RWPE1 (cell line): ENCODE data around the gene RPS6KA3.

Experiments
- CTCF ChIA-PET: fragments of 350-600 bp; sonication (Branson Sonifier 250); formaldehyde crosslinking; extraction: SDS; loops from one replicate; lab custom pipeline; 2021; lab: Yijun Ruan, JAX
- POLR2A ChIA-PET: fragments of 400-600 bp; formaldehyde crosslinking; extraction: SDS; loops from one replicate; lab custom pipeline; 2020; ENCODE audit warnings: antibody characterized with exemption; ENCODE audit not compliant: low non-redundant PET; lab: Yijun Ruan, JAX
- DNase-seq: peaks from one replicate; pipeline ENCODE4 v3.0.0; 2012; ENCODE audit warnings: low spot score
- H3K27ac ChIP-seq: fragments of 450-650 bp; 2 replicates; pipeline ENCODE4 v1.5.1; 2017
- CTCF ChIP-seq: fragments of 450-650 bp; conservative IDR thresholded peaks from 2 replicates; pipeline ENCODE4 v1.5.1; 2017; ENCODE audit warnings: low read depth, mild to moderate bottlenecking

RPS6KA3 gene

DNA sequence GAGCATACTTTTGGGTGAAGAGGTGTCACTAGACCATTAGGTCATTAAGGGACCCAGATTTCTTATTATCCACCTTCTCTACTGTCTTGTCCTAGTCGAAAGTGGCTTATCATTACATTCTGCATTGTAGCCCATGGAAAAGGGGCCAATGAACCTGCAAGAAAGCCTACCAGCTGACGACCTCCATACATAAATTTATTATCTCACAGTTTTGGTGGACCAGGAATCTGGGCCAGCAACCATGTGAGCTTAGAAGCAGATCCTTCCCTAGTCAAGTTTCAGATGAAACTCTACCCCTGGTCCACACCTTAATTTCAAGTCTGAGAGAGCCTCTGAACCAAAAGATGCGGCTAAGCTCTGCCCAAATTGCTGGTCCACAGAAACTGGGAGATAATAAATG, 37.6 kb downstream of the RPS6KA3 start:
- TF ChIP-seq CTCF: no peak
- H3K27ac ChIP-seq: no peak overlapping the region
- POLR2A ChIA-PET: no interaction called here
- CTCF ChIA-PET: no interaction called here
- DNase-seq: no peak

- no peak for DNase-seq
- TF ChIP-seq CTCF: no peak
- H3K27ac ChIP-seq: no peak overlapping the region
- ChIA-PET POLR2A (no interaction called here), CTCF (no interaction called here)
Observed at GRCh38 chrX:20228245-20228644, 38.5 kb downstream of the RPS6KA3 start.

DNA sequence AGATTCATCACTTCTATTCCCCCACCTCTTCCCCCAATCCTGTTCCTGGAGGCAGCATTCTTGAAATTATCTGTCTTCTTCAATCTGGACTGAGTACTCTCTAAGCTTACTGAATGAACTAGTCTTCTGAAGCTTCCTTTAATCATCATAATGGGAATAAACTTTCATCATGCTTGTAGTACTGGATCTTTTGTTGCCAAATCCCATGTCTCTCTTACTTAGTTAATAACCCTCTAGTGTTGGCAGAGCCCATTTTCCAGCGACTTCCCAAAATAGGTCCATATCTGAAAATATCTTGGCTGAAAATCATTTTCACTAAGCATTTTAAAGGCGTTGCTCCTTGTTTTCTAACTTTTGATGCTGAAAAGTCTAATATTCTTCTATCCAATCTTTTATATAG, 39.6 kb downstream of the RPS6KA3 start:
- ChIA-PET POLR2A (no interaction called here), CTCF (no interaction called here)
- no peak overlapping the region for H3K27ac ChIP-seq
- no peak for TF ChIP-seq CTCF
- no peak for DNase-seq

GRCh38 chrX:20225488-20225833, 41.2 kb downstream of the RPS6KA3 start:
- no peak for DNase-seq
- ChIA-PET CTCF (interaction anchor here (0.6 kb wide), 1 partner anchor 27 kb away, joined by 6 read pairs; no protein-coding TSS in a partner anchor), POLR2A (no interaction called here)
- H3K27ac ChIP-seq: no peak overlapping the region
- TF ChIP-seq CTCF: no peak

GRCh38 chrX:20224814-20225487, 41.8 kb downstream of the RPS6KA3 start:
- H3K27ac ChIP-seq: no peak overlapping the region
- ChIA-PET CTCF (interaction anchor here (0.6 kb wide), 1 partner anchor 28 kb away, joined by 6 read pairs; no protein-coding TSS in a partner anchor), POLR2A (no interaction called here)
- DNase-seq: no peak
- TF ChIP-seq CTCF: no peak

DNA sequence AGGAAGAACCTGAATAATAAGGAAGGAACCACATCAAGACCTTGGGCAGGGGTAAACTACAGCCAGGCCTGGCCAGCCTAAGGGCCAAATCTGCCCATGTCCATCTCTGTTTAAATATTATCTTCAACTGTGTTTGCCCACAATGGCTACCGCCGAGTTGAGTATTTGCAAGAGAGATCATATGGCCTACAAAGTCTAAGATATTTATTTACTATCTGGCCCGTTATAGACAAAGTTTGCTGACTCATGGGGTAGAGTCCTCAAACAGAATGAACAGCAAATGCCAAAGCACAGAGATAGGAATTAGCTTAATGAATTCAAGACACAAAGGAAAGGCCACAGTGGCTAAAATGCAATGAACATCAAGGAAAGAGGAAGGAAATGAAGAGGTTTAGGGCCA, 44.8 kb downstream of the RPS6KA3 start:
- no peak for DNase-seq
- ChIA-PET POLR2A (no interaction called here), CTCF (no interaction called here)
- no peak for TF ChIP-seq CTCF
- H3K27ac ChIP-seq: no peak overlapping the region
